Naive B cell (primary cell): ENCODE data around the gene FAM114A2. TPM values are rescaled to one million over a fixed set of nuclear protein-coding genes. Genes with fewer than 3 reads are reported as not detected.

Experiments
- ATAC-seq, 2 donors: fragments of 150-1000 bp; cut with Tn5 transposase; 2 replicates each; pipeline ENCODE4 v1.10.0; 2021; ENCODE audit warnings: low read depth in 2 of 2, mild to moderate bottlenecking in 2 of 2, moderate library complexity in 2 of 2
- DNase-seq: peaks from one replicate; pipeline ENCODE4 v3.0.0; 2022
- H3K27ac Mint-ChIP-seq, 6 donors: one replicate each; pipeline ENCODE4 v1.8.0; 2020 to 2022; ENCODE audit warnings: mild to moderate bottlenecking in 6 of 6, mixed read lengths in 6 of 6, moderate library complexity in 5 of 6, inconsistent platforms in 2 of 6
- H3K27me3 Mint-ChIP-seq, 3 donors: one replicate each; pipeline ENCODE4 v1.8.0; 2021 to 2022; ENCODE audit warnings: mixed read lengths in 3 of 3, mild to moderate bottlenecking in 1 of 3
- H3K36me3 Mint-ChIP-seq, 2 donors: one replicate each; pipeline ENCODE4 v1.8.0; 2020 to 2022; ENCODE audit warnings: mixed read lengths in 2 of 2, inconsistent platforms in 1 of 2, mild to moderate bottlenecking in 1 of 2
- H3K4me1 Mint-ChIP-seq, 3 donors: one replicate each; pipeline ENCODE4 v1.8.0; 2020 to 2022; ENCODE audit warnings: mixed read lengths in 3 of 3, inconsistent platforms in 1 of 3, mild to moderate bottlenecking in 1 of 3, moderate library complexity in 1 of 3
- H3K4me3 Mint-ChIP-seq, 8 donors: one replicate each; pipeline ENCODE4 v1.8.0; 2020 to 2022; ENCODE audit warnings: mild to moderate bottlenecking in 8 of 8, mixed read lengths in 8 of 8, moderate library complexity in 8 of 8, inconsistent platforms in 2 of 8
- H3K9me3 Mint-ChIP-seq, 7 donors: one replicate each; pipeline ENCODE4 v1.8.0; 2020 to 2022; ENCODE audit warnings: mixed read lengths in 7 of 7, mild to moderate bottlenecking in 5 of 7, inconsistent platforms in 2 of 7, moderate library complexity in 1 of 7
- polyA plus RNA-seq, 6 donors: library from polyadenylated mRNA; unstranded; fragments of 300-500 nt; fragmentation: Illumina TruSeq; gene quantifications; one replicate each; pipeline ENCODE4 v1.2.3, GENCODE V29; 2021; ENCODE audit warnings: low read depth in 6 of 6

Gene FAM114A2
- polyA plus RNA-seq, 6 donors from 2014 or later = 16.3 to 29.4 (median 20.0) TPM

DNA sequence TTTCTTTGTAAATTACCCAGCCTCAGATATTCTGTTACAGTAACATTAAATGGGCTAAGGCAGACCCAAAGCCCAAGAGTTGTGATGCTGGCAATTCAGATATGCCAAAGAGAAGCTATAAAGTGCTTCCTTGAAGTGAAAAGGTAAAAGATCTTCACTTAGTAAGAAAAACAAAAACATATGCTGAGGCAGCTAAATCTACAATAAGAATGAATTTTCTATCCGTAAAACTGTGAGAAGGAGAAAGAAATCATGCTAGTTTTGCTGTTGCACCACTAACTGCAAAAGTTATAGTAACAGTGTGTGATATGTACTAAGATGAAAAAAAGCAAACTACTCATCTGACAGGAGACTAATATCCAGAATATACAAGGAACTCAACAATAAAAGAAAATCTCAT lies 39.9 kb downstream of the FAM114A2 start:
- peaks cover 57 to 63% of the 10 kb centered on the region in 2 donors for H3K36me3 Mint-ChIP-seq
- H3K27me3 Mint-ChIP-seq = no peaks in the 10 kb centered on the region
- ATAC-seq (no peak), DNase-seq (no peak)
- H3K9me3 Mint-ChIP-seq = peaks cover 0 to 7% (median 0%) of the 10 kb centered on the region in 7 donors
- H3K27ac Mint-ChIP-seq = no peak overlapping the region
- no peaks in the 10 kb centered on the region for H3K4me1 Mint-ChIP-seq
- no peak overlapping the region for H3K4me3 Mint-ChIP-seq

DNA sequence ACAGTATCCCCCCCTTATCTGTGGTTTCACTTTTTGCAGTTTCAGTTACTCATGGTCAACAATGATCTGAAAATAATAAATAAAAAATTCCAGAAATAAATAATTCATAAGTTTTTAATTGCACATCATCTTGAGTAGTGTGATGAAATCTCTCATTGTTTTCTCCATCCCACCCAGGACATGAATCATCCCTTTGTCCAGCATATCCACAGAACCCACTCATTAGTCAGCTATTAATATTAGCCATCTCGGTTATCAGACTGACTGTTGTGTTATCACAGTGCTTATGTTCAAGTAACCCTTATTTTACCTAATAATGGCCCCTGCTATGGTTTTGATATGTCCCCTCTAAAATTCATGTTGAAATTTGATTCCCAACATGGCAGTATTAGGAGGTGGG lies 40.7 kb downstream of the FAM114A2 start:
- Mint-ChIP-seq H3K27me3 (no peaks in the 10 kb centered on the region), H3K9me3 (peaks cover 0 to 7% (median 0%) of the 10 kb centered on the region in 7 donors), H3K4me3 (no peak overlapping the region), H3K4me1 (no peaks in the 10 kb centered on the region), H3K36me3 (peaks cover 58 to 63% of the 10 kb centered on the region in 2 donors), H3K27ac (no peak overlapping the region)
- no peak for ATAC-seq
- DNase-seq = no peak

DNA sequence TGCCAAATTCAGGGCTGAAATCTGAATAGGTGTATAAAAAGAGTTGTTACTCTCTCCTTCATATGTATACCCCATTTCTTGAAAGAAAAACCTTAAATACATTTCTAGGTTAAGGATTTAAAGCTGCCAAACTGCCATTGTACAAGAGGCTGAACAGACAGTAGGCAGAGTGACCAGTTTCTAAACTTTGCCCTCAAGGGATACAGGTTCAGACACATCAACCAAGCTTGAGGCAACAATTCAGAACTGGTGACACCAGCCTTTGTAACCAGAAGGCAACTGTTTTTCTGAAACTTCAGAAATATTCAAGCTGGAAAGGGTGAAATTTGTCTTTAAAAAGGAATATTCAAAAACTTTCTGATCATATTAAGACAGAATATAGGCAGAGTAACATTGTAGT lies 47.5 kb downstream of the FAM114A2 start:
- Mint-ChIP-seq H3K27ac (no peak overlapping the region), H3K36me3 (peaks cover 27 to 32% of the 10 kb centered on the region in 2 donors), H3K4me3 (no peak overlapping the region), H3K27me3 (no peaks in the 10 kb centered on the region), H3K9me3 (no peaks in the 10 kb centered on the region), H3K4me1 (no peaks in the 10 kb centered on the region)
- ATAC-seq (no peak), DNase-seq (no peak)

DNA sequence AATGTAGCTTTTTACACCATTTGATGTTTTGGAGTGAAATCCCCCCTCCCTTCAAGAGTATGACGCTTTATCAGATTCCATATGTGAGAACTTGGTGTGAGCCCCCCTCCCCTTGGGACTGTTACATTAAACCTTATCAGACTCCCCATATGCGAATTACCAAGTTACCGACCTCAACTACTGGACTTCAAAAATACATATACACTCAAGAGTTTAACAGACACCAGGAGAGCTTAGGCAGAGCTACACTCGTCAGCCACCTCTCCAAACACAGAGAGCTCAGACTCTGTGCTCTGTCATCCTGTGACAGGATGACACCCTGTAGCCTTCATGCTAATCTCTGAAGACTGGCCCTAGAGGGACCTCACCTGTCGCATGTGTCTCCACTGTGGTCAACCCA lies 50.2 kb downstream of the FAM114A2 start:
- Mint-ChIP-seq H3K9me3 (no peaks in the 10 kb centered on the region), H3K36me3 (peaks cover 11 to 15% of the 10 kb centered on the region in 2 donors), H3K27me3 (no peaks in the 10 kb centered on the region), H3K27ac (no peak overlapping the region), H3K4me1 (no peaks in the 10 kb centered on the region), H3K4me3 (no peak overlapping the region)
- DNase-seq (no peak), ATAC-seq (no peak)

DNA sequence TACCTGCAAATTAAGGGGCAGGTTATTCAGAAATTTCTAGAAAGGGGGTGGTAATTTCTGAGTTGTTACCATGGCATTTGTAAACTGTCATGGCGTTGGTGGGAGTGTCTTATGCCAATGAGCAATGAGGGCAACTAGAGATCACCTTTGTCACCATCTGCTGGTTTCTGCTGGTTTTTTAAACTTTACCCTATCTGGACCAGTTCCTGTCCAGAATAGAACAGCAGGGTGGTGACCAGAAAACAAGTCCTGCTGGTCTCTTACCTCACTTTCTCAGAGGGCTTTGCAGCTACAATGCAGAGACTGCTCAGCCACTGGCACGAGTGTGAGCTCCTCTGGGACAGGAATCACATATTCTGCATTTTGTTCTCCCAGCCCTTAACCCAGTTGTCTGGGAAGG lies 51.4 kb downstream of the FAM114A2 start:
- no peaks in the 10 kb centered on the region for H3K9me3 Mint-ChIP-seq
- H3K4me3 Mint-ChIP-seq = no peak overlapping the region
- no peaks in the 10 kb centered on the region for H3K27me3 Mint-ChIP-seq
- no peak overlapping the region for H3K27ac Mint-ChIP-seq
- DNase-seq (no peak), ATAC-seq (no peak)
- peaks cover 0 to under 1% (median 0%) of the 10 kb centered on the region in 3 donors for H3K4me1 Mint-ChIP-seq
- H3K36me3 Mint-ChIP-seq = peaks cover 11 to 15% of the 10 kb centered on the region in 2 donors

DNA sequence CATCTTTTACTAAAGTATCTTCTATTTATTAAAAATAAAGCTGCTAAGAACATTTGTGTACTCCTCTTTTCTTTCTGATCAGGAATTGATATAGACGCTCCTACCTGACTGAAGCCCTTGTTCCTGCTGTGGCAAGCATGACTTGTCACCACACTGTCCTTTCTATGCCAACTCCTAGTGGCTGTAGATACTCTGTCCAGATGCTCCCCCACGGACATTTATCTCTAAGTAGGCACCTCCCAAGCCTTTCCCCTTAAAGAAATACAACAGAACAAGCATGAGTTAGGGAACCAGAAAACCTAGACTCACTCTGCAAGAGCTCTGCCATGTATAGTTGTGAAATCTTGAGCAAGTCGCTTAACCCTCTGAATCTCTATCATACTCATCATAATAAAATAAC lies 53.2 kb downstream of the FAM114A2 start:
- Mint-ChIP-seq H3K27me3 (no peaks in the 10 kb centered on the region), H3K4me1 (peaks cover 0 to 5% (median 5%) of the 10 kb centered on the region in 3 donors), H3K4me3 (no peak overlapping the region), H3K9me3 (no peaks in the 10 kb centered on the region), H3K36me3 (peaks cover 0 to 5% of the 10 kb centered on the region in 2 donors), H3K27ac (peak overlapping the region in 1 of 6 donors; percentile 6)
- ATAC-seq = no peak
- no peak for DNase-seq

DNA sequence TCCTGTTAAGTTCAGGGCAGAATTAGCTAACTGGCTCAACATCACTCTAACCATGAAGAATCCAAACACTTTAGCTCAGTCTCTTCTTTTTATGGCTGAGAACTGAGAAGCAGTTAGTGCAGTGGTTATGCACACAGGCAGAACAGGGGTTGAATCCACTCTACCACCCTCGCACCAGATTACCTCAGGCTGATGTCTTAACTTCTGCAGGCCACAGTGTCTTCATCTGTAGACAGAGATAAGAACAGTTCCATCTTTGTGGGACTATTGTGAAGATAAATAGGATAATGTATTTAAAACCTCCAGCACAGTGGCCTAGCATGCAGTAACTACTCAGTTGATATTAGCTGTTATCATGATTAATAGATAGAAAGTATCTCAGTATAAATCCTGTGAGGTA lies 54.8 kb downstream of the FAM114A2 start:
- Mint-ChIP-seq H3K4me1 (peaks cover 0 to 5% (median 5%) of the 10 kb centered on the region in 3 donors), H3K9me3 (no peaks in the 10 kb centered on the region), H3K36me3 (no peaks in the 10 kb centered on the region), H3K27ac (no peak overlapping the region), H3K4me3 (no peak overlapping the region), H3K27me3 (no peaks in the 10 kb centered on the region)
- ATAC-seq = no peak
- DNase-seq = no peak

DNA sequence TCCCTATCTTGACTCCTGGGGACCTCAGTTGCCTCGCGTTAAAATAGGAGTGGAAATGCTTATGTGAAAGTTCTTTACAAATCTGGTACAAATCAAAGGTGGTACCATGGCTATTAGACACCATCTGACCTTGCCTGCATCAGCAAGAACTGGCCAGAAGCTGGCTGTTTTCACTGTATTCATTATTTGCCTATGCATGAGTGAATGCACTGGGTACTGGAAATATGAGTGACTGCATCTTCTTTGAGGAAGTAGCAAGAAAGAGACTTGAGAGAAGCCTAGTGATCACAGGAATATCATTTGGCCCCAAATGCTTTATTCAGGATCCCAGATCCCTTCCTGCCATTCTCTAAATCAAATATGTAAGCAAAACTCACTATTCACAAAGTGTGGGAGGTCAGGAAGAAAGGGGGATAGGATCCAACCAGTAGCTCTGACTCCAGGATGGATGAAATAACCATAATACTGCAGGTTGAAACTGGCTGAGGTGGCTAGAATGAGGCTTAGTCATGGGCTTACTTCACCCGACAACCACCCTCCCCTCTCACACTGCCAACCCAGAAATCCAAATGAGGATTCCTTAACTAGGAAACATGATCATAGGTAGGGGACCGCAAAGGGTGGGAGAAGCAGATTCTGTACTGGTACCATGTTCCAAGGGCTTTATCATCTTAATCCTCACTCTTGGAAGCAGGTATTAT lies 56.7 kb downstream of the FAM114A2 start:
- no peak for DNase-seq
- Mint-ChIP-seq H3K27me3 (peaks cover 1 to 13% (median 10%) of the 10 kb centered on the region in 3 donors), H3K4me3 (no peak overlapping the region), H3K9me3 (no peaks in the 10 kb centered on the region), H3K36me3 (no peaks in the 10 kb centered on the region), H3K4me1 (peaks cover 0 to 5% (median 5%) of the 10 kb centered on the region in 3 donors), H3K27ac (peak overlapping the region in 1 of 6 donors; percentile 41)
- no peak for ATAC-seq

DNA sequence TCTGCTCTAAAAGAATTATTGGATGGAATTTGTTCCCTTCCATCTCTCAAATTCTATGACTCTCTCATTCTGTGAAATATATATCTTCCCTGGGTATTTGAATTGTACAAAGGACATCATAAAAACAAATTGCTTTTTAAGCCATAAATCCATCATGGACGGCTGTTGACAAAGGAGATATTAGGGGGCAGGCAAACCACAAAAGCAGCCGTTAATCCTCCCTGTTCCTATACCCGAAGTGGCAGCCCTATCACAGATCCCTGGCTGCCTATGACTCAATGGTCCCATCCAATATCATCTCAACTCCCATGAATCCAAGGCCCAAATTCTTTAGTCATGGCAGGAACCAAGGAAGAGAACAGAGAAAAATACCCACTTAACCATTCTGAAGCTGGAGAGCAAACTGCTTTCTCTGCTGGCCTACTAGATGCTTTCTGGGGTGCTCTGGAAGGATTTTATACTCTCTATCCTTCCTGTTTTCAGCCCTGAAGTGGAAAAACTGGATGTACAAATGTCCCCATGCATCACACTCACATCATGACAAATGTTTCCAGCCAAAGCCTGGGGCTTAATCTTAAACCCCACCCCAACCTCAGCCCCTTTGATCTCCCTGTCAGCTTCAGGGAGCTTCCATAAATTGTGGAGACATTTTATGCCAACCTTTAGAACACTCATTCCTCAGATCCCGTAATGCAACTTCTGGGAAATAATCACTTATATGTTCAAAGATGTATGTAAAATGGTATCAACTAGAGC lies 59.5 kb downstream of the FAM114A2 start:
- Mint-ChIP-seq H3K4me3 (peak overlapping the region in 1 of 8 donors; percentile 11), H3K36me3 (no peaks in the 10 kb centered on the region), H3K4me1 (peaks cover 3 to 5% (median 5%) of the 10 kb centered on the region in 3 donors), H3K27me3 (peaks cover 13 to 30% (median 24%) of the 10 kb centered on the region in 3 donors), H3K9me3 (no peaks in the 10 kb centered on the region), H3K27ac (no peak overlapping the region)
- ATAC-seq = no peak
- DNase-seq = no peak

DNA sequence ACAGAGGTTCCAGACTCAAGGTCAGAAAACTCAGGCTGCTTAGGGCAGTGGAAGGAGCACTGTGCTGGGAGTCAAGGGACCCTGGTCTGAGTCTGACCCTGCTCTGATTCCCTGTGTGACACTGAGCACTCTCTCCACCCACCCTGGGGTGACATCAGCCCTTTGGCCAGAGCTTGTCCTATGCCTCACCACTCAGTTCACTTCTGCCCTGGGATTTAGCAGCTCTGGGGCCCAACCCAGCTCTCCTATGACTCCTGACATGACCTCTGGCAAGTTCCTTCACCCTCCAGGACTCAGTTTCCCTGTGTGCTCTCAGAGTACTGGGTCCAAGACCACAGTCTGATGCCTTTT lies 63.9 kb downstream of the FAM114A2 start:
- no peak overlapping the region for H3K4me3 Mint-ChIP-seq
- no peaks in the 10 kb centered on the region for H3K9me3 Mint-ChIP-seq
- no peak for DNase-seq
- peaks cover 13 to 39% (median 31%) of the 10 kb centered on the region in 3 donors for H3K27me3 Mint-ChIP-seq
- H3K27ac Mint-ChIP-seq = peak overlapping the region in 1 of 6 donors; percentile 77
- no peaks in the 10 kb centered on the region for H3K36me3 Mint-ChIP-seq
- H3K4me1 Mint-ChIP-seq = peaks cover 0 to 3% (median 0%) of the 10 kb centered on the region in 3 donors
- ATAC-seq = no peak

DNA sequence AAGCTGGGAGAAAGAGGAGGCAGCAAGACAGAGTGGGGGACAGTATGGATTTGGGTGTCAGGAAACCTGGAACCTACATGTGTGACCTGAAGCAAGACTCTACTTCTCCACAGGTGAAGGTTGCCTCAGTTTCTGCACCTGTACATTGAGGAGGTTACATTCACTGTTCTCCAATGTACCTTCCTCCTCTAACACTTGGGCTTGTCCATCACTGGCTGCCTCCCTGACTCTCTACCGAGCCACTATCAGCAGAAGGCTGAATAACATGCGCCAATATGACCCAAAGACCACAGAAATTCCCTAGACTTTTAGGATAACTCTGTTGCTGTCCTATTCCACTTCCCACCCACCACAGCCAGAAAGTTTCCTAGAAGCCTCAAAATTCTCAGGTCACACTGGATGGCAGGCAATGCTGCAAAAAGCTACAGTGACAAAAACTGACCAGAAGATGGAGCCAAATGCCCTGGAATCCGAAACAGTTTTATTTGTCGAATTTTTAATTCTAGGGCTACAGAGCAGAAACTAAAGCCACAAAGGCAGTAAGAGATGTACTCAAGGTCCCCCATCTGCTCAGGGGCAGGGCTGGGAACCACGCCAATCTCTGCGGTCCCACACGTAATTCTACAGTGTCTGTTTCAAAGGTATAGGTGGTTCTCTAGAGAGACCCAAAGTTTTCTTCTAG lies 64.4 kb downstream of the FAM114A2 start:
- no peaks in the 10 kb centered on the region for H3K36me3 Mint-ChIP-seq
- peak; percentile 9 for DNase-seq

DNA sequence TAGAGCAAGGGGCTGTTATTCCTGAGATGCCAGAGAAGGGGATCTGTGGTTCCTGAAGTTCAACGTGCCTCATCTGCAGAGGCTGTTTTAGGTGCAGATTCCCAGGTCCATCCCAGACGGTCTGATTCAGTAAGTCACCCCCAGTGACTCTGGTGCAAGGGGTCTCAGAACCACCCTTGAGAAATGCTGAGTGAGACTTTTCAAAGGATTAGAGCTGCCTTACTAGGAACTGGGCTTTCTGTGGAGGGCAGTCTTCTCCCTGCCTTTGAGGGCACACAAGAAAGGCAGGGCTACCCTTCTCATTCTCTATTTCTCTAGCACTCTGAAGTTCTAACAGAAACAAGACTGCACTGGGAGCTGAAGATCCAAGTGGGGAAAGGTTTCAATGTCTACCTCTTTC lies 66.5 kb downstream of the FAM114A2 start:
- Mint-ChIP-seq H3K27me3 (peaks cover 13 to 35% (median 33%) of the 10 kb centered on the region in 3 donors), H3K27ac (no peak overlapping the region), H3K9me3 (no peaks in the 10 kb centered on the region), H3K4me3 (no peak overlapping the region), H3K36me3 (no peaks in the 10 kb centered on the region), H3K4me1 (peaks cover 0 to 3% (median 0%) of the 10 kb centered on the region in 3 donors)
- no peak for DNase-seq
- no peak for ATAC-seq

More for the DNA sequence above, 64.4 kb downstream of the FAM114A2 start:
- no peaks in the 10 kb centered on the region for H3K9me3 Mint-ChIP-seq
- ATAC-seq = peak; percentile 21 to 25
- no peak overlapping the region for H3K4me3 Mint-ChIP-seq
- peaks cover 0 to 3% (median 0%) of the 10 kb centered on the region in 3 donors for H3K4me1 Mint-ChIP-seq
- peaks cover 13 to 40% (median 32%) of the 10 kb centered on the region in 3 donors for H3K27me3 Mint-ChIP-seq
- H3K27ac Mint-ChIP-seq = no peak overlapping the region

DNA sequence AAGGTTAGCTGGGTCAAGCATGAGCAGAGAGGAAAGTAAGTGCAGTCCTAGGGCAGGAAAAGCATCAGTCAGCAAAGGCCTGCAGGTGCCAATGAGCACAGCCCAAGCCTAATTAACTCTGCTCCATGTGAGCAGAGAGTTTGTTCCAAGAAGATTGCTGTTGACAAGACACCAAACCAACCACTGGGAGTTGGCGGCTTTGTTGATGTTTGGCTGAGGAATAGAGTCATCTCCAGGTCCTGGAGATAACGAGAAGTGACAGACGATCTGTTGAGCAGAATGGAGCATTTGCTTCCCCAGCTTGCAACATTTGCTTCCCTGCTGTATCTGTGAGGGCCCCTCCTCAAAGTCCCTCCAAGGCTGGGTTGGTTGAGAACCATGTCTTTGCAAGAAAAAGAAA lies 68.2 kb downstream of the FAM114A2 start:
- peaks cover 0 to 3% (median 0%) of the 10 kb centered on the region in 3 donors for H3K4me1 Mint-ChIP-seq
- DNase-seq = no peak
- H3K9me3 Mint-ChIP-seq = no peaks in the 10 kb centered on the region
- no peak for ATAC-seq
- peaks cover 14 to 41% (median 31%) of the 10 kb centered on the region in 3 donors for H3K27me3 Mint-ChIP-seq
- no peak overlapping the region for H3K4me3 Mint-ChIP-seq
- no peaks in the 10 kb centered on the region for H3K36me3 Mint-ChIP-seq
- H3K27ac Mint-ChIP-seq = no peak overlapping the region
